GM15510 (cell line): Measurements from ENCODE around the gene SUGP1.

Experiments
- POLR2A ChIP-seq: IDR thresholded peaks from 3 replicates; pipeline ENCODE4 v1.6.1; 2011; ENCODE audit warnings: borderline replicate concordance; ENCODE audit not compliant: insufficient read length; ENCODE audit errors: extremely low read depth

The SUGP1 gene, protein sequence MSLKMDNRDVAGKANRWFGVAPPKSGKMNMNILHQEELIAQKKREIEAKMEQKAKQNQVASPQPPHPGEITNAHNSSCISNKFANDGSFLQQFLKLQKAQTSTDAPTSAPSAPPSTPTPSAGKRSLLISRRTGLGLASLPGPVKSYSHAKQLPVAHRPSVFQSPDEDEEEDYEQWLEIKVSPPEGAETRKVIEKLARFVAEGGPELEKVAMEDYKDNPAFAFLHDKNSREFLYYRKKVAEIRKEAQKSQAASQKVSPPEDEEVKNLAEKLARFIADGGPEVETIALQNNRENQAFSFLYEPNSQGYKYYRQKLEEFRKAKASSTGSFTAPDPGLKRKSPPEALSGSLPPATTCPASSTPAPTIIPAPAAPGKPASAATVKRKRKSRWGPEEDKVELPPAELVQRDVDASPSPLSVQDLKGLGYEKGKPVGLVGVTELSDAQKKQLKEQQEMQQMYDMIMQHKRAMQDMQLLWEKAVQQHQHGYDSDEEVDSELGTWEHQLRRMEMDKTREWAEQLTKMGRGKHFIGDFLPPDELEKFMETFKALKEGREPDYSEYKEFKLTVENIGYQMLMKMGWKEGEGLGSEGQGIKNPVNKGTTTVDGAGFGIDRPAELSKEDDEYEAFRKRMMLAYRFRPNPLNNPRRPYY

GRCh38 chr19:19320361-19321140 lies at the start of gene SUGP1, which contains the start of gene MAU2:
SUGP1 (minus strand) TSS chr19:19320509; CDS start chr19:19320496, 13 bp downstream.
MAU2 (plus strand) TSS chr19:19320829; CDS start chr19:19320860, 31 bp downstream.
- peak; percentile 75 for TF ChIP-seq POLR2A

DNA sequence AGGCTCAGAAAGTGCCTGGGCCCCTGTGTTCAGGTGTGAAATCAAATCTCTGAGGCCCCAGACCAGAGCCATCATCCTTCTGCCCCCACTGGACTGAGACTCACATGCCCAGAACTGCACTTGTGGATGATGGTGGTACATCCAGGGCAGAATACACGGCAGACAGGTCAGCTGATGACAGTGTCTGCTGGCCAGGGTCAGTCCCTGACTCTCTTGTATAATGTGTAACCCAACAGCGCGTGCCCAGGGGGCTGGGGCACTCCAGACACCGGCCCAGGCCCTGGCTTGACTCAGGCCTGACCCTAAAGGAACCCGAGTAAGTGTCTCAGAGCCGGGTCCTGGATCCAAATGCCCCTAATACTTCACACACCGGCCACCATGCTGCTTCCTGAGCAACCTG lies 47.8 kb upstream of the SUGP1 start:
- TF ChIP-seq POLR2A = no peak

- no peak for TF ChIP-seq POLR2A
Measured at GRCh38 chr19:19366434-19367396, 46.4 kb upstream of the SUGP1 start.

DNA sequence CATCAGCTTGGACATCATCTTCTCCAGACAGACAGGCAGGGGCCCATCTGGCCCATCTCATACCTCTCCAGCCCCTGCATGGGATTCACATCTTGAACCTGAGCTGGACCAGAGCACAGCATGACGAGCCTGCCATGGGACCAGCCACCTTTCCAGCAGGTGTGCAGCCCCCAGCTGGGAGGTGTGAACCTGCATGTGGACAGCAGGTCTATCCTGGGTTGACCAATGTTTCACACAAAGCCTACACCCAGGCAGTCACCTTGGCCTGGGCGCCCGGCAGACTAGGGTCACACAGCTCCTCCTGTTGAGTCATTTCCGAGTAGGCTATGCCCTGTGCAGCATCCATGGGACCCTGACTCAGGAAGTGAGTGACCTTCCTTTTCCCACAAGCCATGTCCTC lies 41.8 kb upstream of the SUGP1 start:
- TF ChIP-seq POLR2A = no peak

- no peak for TF ChIP-seq POLR2A
Measured at GRCh38 chr19:19361075-19361594, 40.8 kb upstream of the SUGP1 start.

GRCh38 chr19:19356901-19357566 lies 36.7 kb upstream of the SUGP1 start:
- no peak for TF ChIP-seq POLR2A

- no peak for TF ChIP-seq POLR2A
Measured at GRCh38 chr19:19356500-19356899, 36.2 kb upstream of the SUGP1 start.

GRCh38 chr19:19355606-19356139 lies 35.4 kb upstream of the SUGP1 start:
- no peak for TF ChIP-seq POLR2A

DNA sequence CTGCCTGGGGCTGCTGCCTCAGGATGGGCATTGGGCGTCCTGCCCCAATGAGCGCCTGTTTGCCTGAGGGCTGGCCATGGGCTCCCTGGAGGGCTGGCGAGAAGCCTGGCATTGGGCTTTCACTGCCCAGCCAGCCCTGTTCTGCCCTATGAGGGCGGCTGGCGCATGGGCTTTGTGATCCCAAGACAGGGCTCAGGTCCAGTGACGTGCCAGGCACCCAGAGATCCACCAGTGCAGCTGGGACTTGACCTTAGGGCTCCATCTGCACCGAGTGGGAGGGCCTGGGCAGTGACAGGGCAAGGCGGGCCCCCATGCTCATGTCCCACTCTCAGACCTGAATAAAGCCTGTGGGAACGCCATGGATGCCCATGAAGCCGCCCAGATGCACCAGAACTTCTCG lies 34.6 kb upstream of the SUGP1 start:
- TF ChIP-seq POLR2A = no peak

DNA sequence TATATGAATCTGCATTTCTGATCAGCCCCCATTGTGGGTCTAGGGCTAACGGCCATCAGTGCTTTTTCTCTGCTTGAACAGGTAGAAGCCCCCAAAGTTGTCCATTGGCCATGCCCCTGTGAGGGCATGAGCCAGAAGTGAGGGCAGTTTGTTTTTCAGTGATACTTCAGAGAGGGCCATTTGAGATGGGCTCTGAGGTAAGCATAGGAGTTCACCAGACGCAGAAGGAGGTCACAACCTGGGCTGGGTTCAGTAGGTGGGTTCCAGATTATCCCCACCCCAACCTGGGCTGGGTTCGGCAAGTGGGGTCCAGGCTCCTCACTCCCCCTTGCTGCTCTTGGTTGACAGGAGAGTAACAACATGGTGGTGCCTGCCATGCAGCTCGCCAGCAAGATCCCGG lies 33.7 kb upstream of the SUGP1 start:
- TF ChIP-seq POLR2A = no peak

GRCh38 chr19:19352823-19353222 lies 32.5 kb upstream of the SUGP1 start:
- TF ChIP-seq POLR2A = no peak

GRCh38 chr19:19349365-19349764 lies 29.1 kb upstream of the SUGP1 start:
- TF ChIP-seq POLR2A = no peak

GRCh38 chr19:19348266-19348665 lies 28.0 kb upstream of the SUGP1 start:
- TF ChIP-seq POLR2A = no peak
